ENCODE data around the gene PPP6C.
"Not testable (repeated sequence)": the region's sequence is repeated elsewhere in the genome, so short reads cannot be mapped to it uniquely, and the experiment has no call there.

The PPP6C gene

GRCh38 chr9:125189361-125190289 is at the start of gene PPP6C:
Gene PPP6C, minus strand, starts transcription at chr9:125189803. Its CDS starts 85 bp downstream, at chr9:125189718.
- peak; percentile 95 for DNase-seq

DNA sequence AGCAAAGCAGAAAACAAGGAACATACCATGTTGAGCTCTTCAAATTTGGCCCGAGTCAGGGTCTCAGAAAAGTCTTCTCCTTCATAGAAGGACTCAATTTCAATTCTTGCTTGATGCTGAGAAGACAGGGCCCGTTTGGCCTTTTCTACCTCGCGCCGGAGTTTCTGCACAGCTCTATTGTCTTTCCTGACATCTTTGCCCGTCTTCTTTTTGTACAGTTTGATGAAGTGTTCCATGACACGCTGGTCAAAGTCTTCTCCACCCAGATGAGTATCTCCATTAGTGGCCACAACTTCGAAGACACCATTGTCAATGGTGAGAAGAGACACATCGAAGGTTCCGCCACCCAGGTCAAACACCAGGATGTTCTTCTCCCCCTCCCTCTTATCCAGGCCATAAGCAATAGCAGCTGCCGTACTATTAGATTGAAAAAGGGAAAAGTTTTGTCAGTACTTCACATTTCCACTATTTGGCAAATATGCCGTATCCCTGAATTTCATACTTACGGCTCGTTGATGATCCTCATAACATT is 49.4 kb upstream of the PPP6C start:
- no peak for DNase-seq

GRCh38 chr9:125238127-125238914 is 48.7 kb upstream of the PPP6C start:
- DNase-seq, result no peak

- DNase-seq, result not testable (repeated sequence)
Measured at GRCh38 chr9:125236520-125237159, 47.0 kb upstream of the PPP6C start.

- DNase-seq, result no peak
Measured at GRCh38 chr9:125235804-125236519, 46.4 kb upstream of the PPP6C start.

DNA sequence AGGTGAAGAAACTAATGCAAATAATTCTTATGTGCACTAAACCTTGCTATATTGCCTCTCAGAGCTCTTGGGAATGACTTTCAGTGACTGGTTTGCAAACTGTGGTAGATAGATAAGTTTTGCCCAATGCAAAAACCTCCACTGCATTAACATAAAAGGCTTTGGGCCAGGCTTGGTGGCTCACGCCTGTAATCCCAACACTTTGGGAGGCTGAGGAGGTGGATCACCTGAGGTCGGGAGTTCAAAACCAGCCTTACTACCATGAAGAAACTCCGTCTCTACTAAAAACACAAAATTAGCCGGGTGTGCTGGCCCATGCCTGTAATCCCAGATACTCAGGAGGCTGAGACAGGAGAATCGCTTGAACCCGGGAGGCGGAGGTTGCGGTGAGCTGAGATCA is 44.5 kb upstream of the PPP6C start:
- DNase-seq, result not testable (repeated sequence)

- no peak for DNase-seq
Measured at GRCh38 chr9:125233678-125234077, 44.1 kb upstream of the PPP6C start.

DNA sequence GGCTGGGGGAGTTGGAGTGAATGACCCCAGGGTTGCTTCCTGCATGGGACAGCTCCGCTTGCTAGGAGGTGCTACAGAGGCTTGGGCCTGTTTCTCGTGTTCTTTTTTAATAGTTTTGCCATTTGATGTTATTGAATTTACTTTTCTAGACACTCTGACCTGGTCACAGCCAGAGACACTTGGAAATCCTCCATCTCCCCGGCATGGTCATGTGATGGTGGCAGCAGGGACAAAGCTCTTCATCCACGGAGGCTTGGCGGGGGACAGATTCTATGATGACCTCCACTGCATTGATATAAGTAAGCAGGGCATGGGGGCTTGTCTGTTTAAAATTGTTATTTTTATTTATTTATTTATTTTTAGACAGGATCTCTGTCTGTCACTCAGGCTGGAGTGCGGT is 38.2 kb upstream of the PPP6C start:
- DNase-seq, result no peak

DNA sequence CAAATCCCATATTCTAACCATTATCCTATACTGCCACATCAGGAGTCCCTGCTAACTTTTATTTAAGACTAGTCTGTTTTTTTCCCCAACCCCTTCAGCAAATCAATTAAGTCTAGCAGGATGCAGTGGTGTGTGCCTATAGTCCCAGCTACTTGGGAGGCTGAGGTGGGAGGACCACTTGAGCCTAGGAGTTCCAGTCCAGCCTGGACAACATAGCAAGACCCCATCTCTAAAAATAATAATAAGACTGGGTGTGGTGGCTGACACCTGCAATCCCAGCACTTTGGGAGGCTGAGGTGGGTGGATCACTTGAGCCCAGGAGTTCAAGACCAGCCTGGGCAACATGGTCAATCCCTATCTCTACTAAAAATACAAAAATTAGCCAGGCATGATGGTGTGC is 35.3 kb upstream of the PPP6C start:
- DNase-seq, result not testable (repeated sequence)

- no peak for DNase-seq
Measured at GRCh38 chr9:125218621-125219020, 29.0 kb upstream of the PPP6C start.

GRCh38 chr9:125214186-125214585 is 24.6 kb upstream of the PPP6C start:
- DNase-seq, result no peak

GRCh38 chr9:125204477-125204876 is 14.9 kb upstream of the PPP6C start:
- no peak for DNase-seq

DNA sequence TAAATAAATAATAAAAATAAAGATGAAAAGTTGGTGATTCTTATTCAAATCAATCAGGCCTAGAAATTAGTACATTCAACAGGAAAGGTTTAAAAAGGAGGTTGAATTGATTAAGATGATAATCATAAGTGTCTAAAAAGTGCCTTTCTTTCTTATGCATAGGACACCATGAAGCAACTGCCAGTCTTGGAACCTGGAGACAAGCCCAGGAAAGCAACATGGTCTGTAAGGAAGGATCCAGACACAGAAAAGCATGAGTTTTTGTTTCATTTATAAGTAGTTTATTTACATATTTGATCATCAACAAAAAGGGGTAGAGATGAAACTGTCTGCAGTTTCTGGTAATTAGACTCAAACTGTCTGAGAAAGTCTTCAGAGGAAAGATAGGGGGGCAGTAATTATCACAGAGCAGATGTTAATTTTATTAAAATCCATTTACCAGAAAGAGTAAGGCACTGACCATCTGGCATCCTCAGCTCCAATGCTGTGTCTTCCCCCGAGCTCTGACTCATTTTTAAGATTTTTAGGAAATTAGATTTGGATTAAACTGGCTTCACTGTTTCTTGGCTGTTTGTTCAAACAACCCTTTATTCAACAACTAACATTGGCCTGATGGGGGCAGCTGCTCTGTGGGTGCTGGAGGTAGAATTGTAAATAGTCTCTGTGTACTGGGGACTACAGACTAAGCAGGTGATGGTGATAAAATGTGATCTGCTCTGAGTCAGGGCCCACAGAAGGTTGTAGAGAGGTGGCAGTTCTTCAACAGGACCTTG is 13.4 kb upstream of the PPP6C start:
- no peak for DNase-seq

DNA sequence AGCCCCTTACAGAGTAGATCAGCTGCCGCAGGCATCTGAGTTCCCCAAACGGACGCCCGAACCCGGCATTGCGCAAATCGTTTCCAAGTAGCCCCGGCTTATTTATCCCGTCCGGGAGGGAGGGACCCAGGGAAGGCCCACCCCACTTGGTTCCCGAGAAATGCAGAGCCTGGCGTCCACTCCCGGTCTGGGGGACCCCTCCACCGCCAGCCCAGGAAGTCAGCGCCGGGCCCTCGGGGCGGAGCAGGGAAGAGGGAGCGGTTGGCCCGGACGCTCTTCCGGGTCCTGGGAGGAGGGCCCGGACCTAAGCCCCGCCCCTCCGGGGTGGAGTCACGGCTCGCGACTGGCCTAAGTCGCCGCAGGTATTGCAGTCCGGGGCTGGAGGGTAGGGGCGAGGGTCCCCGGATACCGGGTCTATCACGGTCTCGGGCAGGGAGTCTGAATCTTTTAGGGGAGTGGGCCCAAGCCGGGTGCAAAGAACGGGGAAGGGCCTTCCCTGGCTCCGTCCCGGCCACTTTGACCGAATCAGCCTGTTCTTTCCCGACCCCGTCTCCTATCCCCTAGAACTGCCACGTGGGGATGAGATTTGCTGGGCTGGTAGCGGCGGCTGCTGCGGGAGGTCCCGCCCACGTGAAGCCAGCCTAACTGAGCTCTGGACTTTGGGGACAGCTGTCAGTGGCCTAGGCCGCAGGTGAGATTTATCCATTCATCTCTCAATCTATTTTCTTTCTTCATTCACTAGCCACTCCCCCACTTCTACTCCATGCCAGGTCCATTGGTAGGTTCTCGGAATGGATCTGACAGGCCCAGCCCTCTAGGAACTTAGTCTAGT is 10.8 kb upstream of the PPP6C start, which contains the start of gene RABEPK:
RABEPK (plus strand) TSS at position 327 of the 832 bp plus-strand sequence. CDS start 2,472 bp downstream, outside the sequence.
- peak; percentile 83 for DNase-seq

DNA sequence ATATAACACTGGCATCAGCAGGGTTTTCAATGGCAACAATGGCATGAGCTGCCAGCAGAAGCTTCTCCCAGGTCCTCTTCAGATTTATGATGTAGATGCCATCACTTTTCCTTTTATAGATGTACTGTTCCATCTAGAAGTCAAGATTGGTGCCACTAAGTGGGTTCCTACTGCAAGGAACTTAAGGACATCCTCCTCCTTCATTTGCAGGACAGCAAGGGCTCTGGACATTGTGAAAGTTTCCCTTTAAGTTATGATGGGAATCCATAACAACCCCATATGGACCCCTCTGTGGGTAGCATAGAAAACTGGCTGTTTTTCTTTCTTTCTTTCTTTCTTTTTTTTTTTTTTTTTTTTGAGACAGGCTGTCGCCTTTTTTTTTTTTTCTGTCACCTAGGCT is 6.0 kb upstream of the PPP6C start:
- not testable (repeated sequence) for DNase-seq

- not testable (repeated sequence) for DNase-seq
Measured at GRCh38 chr9:125194466-125194865, 4.9 kb upstream of the PPP6C start.

GRCh38 chr9:125190361-125190801 is 778 bp upstream of the PPP6C start:
- DNase-seq, result peak; percentile 4

DNA sequence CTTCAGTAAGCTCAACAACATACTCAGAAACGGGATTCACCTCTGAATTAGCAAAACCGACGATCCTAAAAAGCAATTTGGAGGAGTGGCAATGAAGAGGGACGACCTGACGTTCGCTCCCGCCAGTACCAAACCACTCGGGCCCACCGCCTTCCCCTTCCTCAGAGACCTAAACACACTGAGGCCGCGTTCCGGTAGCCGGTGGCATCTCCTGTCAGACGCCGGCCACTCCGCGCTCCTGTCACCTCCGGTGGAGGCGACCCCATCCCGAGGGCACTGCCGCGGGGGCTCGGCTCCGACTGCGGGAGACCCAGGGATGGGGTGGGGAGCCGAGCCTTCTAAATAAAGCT is 617 bp downstream of the PPP6C start:
- no peak for DNase-seq

- DNase-seq, result no peak
Measured at GRCh38 chr9:125183561-125183960, 6.0 kb downstream of the PPP6C start.

- no peak for DNase-seq
Measured at GRCh38 chr9:125183054-125183453, 6.5 kb downstream of the PPP6C start.

Data from activated effector memory CD4-positive, alpha-beta T cell treated with Interleukin-2 at 50 U/mL for 16 hours (primary cell).